Tibial nerve (tissue), 4 donors: ENCODE results near the gene ASTN2. TPM values are rescaled to one million over a fixed set of nuclear protein-coding genes. Genes with fewer than 3 reads are reported as not detected.

ENCODE experiments used
- DNase-seq, 2 donors: peaks; one replicate each; pipeline ENCODE4 v3.0.0-alpha.2; 2019; ENCODE audit warnings: low spot score in 2 of 2
- H3K27ac ChIP-seq, 4 donors: fragments of 200-600 bp; sonication (generic) in 3 of 4; one replicate each; pipeline ENCODE4 v1.5.1; 2017 to 2019; ENCODE audit warnings: mild to moderate bottlenecking in 1 of 4
- H3K27me3 ChIP-seq, 2 donors: fragments of 200-600 bp; sonication (generic) in 1 of 2; one replicate each; pipeline versions ENCODE4 v1.5.1 to v1.6.0; 2017 to 2019
- H3K36me3 ChIP-seq, 3 donors: fragments of 200-600 bp; sonication (generic); one replicate each; pipeline ENCODE4 v1.5.1; 2018 to 2019
- H3K4me1 ChIP-seq, 4 donors: fragments of 200-600 bp; sonication (generic) in 3 of 4; one replicate each; pipeline ENCODE4 v1.5.1; 2017 to 2019
- H3K4me3 ChIP-seq, 4 donors: fragments of 200-600 bp; sonication (generic) in 3 of 4; one replicate each; pipeline ENCODE4 v1.5.1; 2017 to 2019; ENCODE audit warnings: mild to moderate bottlenecking in 1 of 4, moderate library complexity in 1 of 4
- H3K9me3 ChIP-seq, 4 donors: fragments of 200-600 bp; sonication (generic) in 3 of 4; one replicate each; pipeline ENCODE4 v1.5.1; 2017 to 2019
- CTCF ChIP-seq, 5 experiments: fragments of 200-600 bp in 3 of 5; fragments of 450-650 bp in 2 of 5; sonication (generic) in 3 of 5; IDR thresholded peaks; one replicate each; pipeline ENCODE4 v1.5.1; 2016 to 2019; ENCODE audit warnings: antibody characterized with exemption in 5 of 5, mild to moderate bottlenecking in 3 of 5, moderate library complexity in 2 of 5
- EP300 ChIP-seq, 2 donors: sonication (generic); formaldehyde crosslinking; IDR thresholded peaks; one replicate each; pipeline ENCODE4 v1.6.1; 2017; ENCODE audit warnings: antibody characterized with exemption in 2 of 2, mild to moderate bottlenecking in 1 of 2
- POLR2A ChIP-seq, 2 donors: fragments of 450-650 bp; IDR thresholded peaks; one replicate each; pipeline ENCODE4 v1.6.1; 2017; ENCODE audit warnings: antibody characterized with exemption in 2 of 2, mild to moderate bottlenecking in 2 of 2, moderate library complexity in 2 of 2
- WGBS, 2 donors: methylation state at CpG; one replicate each; pipeline ENCODE4 v1.1.5; 2018; 5-methylcytosine and 5-hydroxymethylcytosine counted together
- total RNA-seq, 4 donors: library from RNA; depleted of rRNA; stranded (reverse); fragments of >200 nt; gene quantifications; one replicate each; pipeline ENCODE4 v1.1.0, GENCODE V29; 2016

ASTN2 gene
- total RNA-seq, 4 donors from 2014 or later: 9.0 to 14.9 (median 12.3) TPM

DNA sequence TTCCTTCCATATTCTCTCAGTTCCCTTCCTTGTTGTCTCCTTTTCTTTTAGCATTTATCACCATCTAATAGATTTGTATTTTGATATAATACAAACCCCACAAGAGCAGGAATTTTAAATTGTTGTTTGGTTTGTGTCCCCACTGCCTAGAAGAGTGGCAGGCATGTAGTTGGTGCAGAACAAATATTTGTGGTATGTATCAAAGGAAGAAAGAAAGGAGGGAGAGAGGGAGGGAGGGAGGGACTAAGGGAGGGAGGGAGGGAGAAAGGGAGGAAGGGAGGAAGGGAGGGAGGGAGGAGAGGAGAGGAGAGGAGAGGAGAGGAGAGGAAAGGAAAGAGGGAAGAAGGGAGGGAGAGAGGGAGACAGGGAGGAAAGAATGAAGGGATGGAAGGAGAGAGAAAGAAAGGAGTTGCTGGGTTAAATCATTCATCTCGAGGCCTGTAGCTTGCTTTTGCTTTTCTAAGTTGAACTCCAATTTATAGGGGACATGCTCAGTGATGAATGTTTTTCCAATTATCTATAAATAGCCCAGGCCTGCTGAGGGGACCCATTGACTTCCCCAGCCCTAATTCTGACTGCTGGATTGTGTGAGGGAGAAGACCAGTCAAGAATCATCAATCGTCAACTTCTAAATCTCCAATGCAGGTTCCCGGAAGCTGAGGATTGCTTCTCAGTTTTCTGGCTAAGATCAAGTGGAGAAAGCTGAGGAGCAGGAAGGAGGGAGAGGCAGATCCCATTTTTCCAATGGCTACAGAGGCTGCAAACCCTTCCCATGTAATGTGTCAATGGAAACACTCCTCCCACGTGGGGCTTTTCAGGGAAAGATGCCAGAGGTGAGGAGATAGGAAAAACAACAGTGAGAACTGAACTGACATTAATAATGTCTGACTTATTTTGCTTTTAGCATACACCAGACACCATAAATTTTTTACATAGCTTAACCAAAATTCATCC is 320.7 kb downstream of the ASTN2 start:
- Histone ChIP-seq H3K27ac (no peak overlapping the region), H3K4me1 (peaks cover 0 to 16% (median 0%) of the 10 kb centered on the region in 4 donors), H3K9me3 (no peaks in the 10 kb centered on the region), H3K36me3 (no peaks in the 10 kb centered on the region), H3K4me3 (no peak overlapping the region), H3K27me3 (no peaks in the 10 kb centered on the region)
- 18 to 26% methylated on average over 4 of the region's 4 CpGs for WGBS, 2 donors
- TF ChIP-seq CTCF (IDR thresholded peaks at IDR 0.05): no peak
- no peak for TF ChIP-seq POLR2A (IDR thresholded peaks at IDR 0.05)
- no peak for TF ChIP-seq EP300 (IDR thresholded peaks at IDR 0.05)
- no peak for DNase-seq

GRCh38 chr9:117092582-117092981 is 322.3 kb downstream of the ASTN2 start:
- H3K27ac ChIP-seq: no peak overlapping the region
- WGBS, 2 donors: 0% methylated on average over 1 of the region's 1 CpG

GRCh38 chr9:117091529-117091928 is 323.3 kb downstream of the ASTN2 start:
- no peaks in the 10 kb centered on the region for H3K36me3 ChIP-seq
- WGBS, 2 donors: 47 to 49% methylated on average over 4 of the region's 4 CpGs
- no peaks in the 10 kb centered on the region for H3K9me3 ChIP-seq
- no peak for DNase-seq
- TF ChIP-seq CTCF (IDR thresholded peaks at IDR 0.05): no peak
- no peak for TF ChIP-seq POLR2A (IDR thresholded peaks at IDR 0.05)
- no peak overlapping the region for H3K4me3 ChIP-seq
- no peaks in the 10 kb centered on the region for H3K27me3 ChIP-seq
- peaks cover 0 to 16% (median 0%) of the 10 kb centered on the region in 4 donors for H3K4me1 ChIP-seq
- no peak overlapping the region for H3K27ac ChIP-seq

More at GRCh38 chr9:117092582-117092981, 322.3 kb downstream of the ASTN2 start:
- no peaks in the 10 kb centered on the region for H3K27me3 ChIP-seq
- H3K9me3 ChIP-seq: no peaks in the 10 kb centered on the region
- no peaks in the 10 kb centered on the region for H3K36me3 ChIP-seq
- peaks cover 0 to 16% (median 0%) of the 10 kb centered on the region in 4 donors for H3K4me1 ChIP-seq
- TF ChIP-seq POLR2A (IDR thresholded peaks at IDR 0.05) (no peak), CTCF (IDR thresholded peaks at IDR 0.05) (no peak), EP300 (IDR thresholded peaks at IDR 0.05) (no peak)
- H3K4me3 ChIP-seq: no peak overlapping the region
- no peak for DNase-seq

- H3K36me3 ChIP-seq: no peaks in the 10 kb centered on the region
- 74 to 83% methylated on average over 6 of the region's 6 CpGs for WGBS, 2 donors
- H3K4me1 ChIP-seq: peaks cover 0 to 4% (median 0%) of the 10 kb centered on the region in 4 donors
- TF ChIP-seq POLR2A (IDR thresholded peaks at IDR 0.05): no peak
- no peak for TF ChIP-seq CTCF (IDR thresholded peaks at IDR 0.05)
- no peaks in the 10 kb centered on the region for H3K27me3 ChIP-seq
- no peak overlapping the region for H3K4me3 ChIP-seq
- DNase-seq: no peak
- no peak overlapping the region for H3K27ac ChIP-seq
- no peaks in the 10 kb centered on the region for H3K9me3 ChIP-seq
Measured at GRCh38 chr9:117088786-117089185, 326.1 kb downstream of the ASTN2 start.

DNA sequence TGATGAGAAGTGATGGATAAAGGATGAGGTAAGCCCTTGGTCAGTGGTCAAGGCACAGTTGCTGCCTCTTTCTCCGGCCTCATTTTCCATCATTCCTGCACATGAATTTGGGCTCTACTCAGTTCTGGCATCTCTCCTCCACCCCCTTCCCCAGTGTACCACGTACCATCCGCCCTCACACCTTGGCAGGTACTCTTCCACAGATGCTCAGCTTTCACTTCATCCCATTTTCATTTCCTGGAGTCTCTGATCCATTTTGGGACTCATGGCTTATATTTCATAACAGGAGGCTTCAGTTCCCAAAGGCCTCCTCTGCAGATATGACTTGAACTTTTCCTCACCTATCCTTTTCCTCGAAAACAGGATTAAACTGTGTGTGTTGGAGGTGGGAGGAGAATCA is 326.7 kb downstream of the ASTN2 start:
- no peaks in the 10 kb centered on the region for H3K9me3 ChIP-seq
- WGBS, 2 donors: 58 to 64% methylated on average over 4 of the region's 4 CpGs
- DNase-seq: no peak
- H3K27ac ChIP-seq: no peak overlapping the region
- no peaks in the 10 kb centered on the region for H3K27me3 ChIP-seq
- TF ChIP-seq POLR2A (IDR thresholded peaks at IDR 0.05) (no peak), CTCF (IDR thresholded peaks at IDR 0.05) (no peak), EP300 (IDR thresholded peaks at IDR 0.05) (no peak)
- no peaks in the 10 kb centered on the region for H3K4me1 ChIP-seq
- no peaks in the 10 kb centered on the region for H3K36me3 ChIP-seq
- H3K4me3 ChIP-seq: no peak overlapping the region
